Ureter (tissue), 1 donor: ENCODE data around the gene TMEM119. TPM values are rescaled to one million over a fixed set of nuclear protein-coding genes. Genes with fewer than 3 reads are reported as not detected.
"Not testable (repeated sequence)": the region's sequence is repeated elsewhere in the genome, so short reads cannot be mapped to it uniquely, and the experiment has no call there.

Source experiments
- DNase-seq: peaks from one replicate; pipeline ENCODE4 v3.0.0-alpha.2; 2020; ENCODE audit warnings: low spot score
- total RNA-seq: library from RNA; stranded (reverse); gene quantifications from one replicate; pipeline ENCODE4 v1.2.4, GENCODE V29; 2023
- donor health status: DM: yes; HTN: yes; CAD: no.

TMEM119 gene
- total RNA-seq, 1 donor from 2014 or later, result 15.9 TPM

DNA sequence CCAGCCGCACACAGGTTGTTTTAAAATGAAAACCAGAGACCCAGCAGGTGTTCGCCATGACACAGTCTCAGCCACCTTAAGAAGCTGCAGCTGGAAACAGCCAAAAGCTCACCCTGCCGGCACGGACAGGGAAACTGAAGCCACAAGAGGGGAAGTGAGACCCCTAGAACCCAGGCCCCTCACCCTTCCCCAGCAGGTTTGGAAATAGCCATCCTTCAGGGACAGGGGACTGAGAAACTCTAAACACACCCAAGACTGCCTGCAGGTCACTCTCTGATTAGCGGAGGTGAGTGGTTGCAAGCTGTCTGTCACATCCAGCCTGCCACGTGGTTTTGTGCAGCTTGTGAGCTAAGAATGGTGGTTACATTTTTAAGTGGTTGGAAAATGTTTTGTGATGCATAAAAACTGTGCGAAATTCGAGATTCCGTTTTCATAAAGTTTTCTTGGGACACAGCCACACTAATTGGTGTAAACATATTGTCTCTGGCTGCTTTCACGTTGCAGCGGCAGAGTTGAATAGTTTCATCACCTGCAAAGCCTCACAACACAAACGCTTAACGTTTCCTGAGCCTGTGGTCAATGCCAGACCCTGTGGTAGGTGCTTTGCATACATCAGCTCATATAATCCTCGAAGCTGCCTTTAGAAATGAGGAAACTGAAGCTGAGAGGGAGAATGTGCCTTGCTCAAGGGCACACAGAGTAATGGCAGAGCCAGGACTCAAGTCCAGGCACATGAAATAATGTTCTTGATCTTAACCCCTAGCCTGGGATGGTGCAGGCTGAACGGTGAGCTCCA lies 37.5 kb upstream of the TMEM119 start:
- DNase-seq, result no peak

DNA sequence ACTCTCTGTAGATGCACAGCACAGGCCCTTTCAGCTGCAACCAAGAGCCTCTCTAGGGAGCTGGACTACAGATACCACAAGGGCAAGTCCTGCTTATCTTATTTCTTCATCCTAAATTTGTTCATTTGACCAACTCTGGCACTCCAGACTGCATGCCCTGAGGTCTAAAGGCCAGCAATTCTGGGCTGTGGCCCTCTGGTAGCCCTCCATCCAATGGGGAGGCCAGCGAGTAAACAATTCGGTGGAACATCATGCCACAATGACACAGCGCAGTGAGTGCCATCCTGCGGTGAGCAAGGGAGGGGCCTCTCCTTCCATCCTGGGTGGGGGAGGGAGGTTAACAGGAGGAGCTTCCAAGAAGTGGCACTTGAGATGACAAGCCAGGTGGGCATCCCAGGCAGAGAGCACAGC lies 36.5 kb upstream of the TMEM119 start:
- no peak for DNase-seq

GRCh38 chr12:108633534-108634248 lies 35.8 kb upstream of the TMEM119 start, which contains the start of gene SELPLG:
Gene SELPLG, minus strand, starts transcription at chr12:108633894. Its CDS starts 9,587 bp downstream, at chr12:108624307.
- peak; percentile 67 for DNase-seq

GRCh38 chr12:108633081-108633533 lies 35.2 kb upstream of the TMEM119 start:
- no peak for DNase-seq

DNA sequence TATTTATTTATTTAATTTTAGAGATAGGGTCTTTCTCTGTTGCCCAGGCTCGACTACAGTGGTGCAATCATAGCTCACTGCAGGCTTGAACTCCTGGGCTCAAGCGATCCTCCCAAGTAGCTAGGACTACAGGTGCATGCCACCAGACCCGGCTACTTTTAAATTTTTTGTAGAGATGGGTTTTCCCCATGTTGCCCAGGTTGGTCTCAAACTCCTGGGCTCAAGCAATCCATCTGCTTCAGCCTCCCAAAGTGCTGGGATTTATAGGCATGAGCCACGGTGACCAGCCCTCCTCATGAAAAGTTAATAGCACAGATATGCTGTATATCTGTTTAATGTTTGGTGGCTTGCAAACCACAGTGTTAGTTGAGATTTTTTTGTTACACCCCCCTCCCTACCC lies 33.4 kb upstream of the TMEM119 start:
- DNase-seq, result not testable (repeated sequence)

DNA sequence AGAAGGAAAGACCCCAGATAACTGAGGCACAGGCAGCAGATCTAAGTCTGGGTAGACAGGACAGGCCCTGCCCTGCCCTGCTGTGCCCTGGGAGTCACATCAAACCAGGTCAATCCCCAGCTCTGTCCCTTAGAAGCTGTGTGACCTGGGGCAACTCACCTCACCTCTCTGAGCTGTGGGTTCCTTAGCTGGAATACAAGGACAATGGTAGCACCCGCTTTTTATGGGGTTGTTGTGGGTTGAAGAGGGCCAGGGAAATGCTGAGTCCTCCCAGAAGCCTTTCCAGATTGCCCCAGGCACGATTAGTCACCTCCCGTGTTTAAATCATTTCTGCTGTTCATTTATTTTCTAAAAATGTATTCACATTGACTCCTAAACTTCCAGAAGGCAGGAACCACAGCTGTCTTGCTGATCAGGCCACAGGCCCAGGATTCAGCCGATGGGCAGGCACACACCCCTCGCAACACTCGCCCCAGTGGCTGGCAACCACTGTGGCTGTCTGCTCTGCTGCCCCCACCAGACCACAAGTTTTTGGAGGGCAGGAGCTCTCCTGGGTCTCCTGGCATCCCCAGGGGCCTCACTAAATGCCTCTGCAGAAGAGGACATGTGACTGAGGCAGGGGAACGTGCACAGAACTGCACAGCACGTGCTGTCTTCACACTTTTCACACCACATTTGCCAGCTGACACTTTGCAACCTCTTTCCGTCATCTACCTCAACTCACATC lies 32.8 kb upstream of the TMEM119 start:
- DNase-seq, result no peak

DNA sequence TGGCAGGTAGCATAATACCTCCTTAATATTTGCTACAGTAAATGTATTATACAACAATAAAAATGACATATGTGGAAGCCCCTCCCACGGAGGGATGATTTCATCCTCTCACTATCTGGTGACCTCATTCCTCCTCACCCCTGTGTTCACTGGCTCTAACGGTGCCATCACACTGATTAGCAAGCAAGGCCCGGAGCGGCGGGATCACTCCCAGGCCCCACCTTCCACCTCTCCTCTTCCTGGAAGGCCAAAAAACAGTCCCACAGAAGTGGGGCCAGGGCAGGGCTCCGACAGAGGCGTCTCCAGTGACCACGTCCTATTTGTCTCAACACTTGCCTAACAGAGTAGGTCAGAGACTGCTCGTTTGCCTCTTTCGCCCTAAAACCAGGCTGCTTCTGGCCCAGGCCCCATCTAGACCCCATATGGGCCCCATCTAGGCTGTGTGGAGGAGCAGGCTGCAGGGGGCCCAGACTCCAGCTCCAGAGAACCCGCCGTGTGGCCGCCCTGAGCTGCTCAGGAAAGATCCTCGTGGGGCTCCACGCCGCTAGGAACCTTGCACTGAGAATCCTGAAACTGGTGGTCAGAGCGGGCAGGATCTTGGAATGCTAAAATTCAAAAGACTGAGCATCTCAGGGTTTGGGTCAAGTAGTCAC lies 32.1 kb upstream of the TMEM119 start:
- no peak for DNase-seq

- DNase-seq, result no peak
Measured at GRCh38 chr12:108629151-108629550, 31.3 kb upstream of the TMEM119 start.

DNA sequence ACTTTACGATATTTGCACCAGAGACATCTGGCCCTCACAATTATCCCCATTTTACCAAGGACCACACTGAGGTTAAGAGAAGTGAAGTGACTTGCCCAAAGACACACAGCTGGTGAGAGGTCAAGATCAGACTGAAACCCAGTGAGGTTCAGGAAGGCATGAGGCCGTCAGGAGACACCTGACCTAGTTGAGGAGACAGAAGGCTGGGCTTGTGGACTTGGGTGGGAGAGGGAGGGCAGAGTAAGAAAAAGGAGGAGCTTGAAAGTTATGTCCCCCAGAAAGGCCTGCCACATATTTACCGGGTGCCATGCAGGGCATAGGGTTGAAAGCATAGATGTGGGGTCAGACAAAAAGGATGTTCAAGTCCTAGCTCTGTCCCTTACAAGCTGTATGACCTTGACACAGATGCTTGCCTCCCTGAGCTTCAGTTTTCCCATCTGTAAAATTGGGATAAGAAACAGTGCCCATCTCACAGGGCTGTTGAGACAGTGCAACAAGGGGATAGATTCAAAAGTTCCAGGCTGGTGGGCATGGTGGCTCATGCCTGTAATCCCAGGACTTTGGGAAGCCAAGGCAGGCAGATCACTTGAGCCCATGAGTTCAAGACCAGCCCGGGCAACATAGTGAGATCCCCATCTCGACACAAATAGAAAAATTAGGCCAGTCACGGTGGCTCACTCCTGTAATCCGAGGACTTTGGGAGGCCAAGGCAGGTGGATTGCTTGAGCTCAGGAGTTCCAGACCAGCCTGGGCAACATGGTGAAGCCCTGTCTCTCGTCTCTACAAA lies 29.4 kb upstream of the TMEM119 start:
- DNase-seq, result no peak

DNA sequence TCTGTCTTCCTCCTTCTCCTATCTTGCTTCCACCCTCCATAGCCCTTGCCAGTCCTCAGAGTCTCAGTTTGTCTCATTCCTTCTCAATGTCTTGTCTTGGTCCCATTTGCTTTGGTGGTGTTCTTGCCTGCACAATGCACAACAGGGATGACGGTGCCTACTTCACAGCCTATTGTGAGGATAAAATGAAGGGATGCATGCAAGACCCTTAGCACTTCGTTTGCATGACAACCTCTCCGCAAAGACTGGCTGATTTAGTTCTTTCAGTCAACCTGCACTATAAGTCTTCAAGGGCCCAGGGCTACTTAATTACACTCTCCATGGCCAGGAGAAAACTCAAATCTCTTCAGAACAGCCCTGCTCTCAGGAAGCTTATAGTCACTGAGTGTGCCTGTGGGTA lies 27.3 kb upstream of the TMEM119 start:
- DNase-seq, result no peak

- DNase-seq, result no peak
Measured at GRCh38 chr12:108623577-108623976, 25.7 kb upstream of the TMEM119 start.

GRCh38 chr12:108622921-108623514 lies 25.1 kb upstream of the TMEM119 start:
- DNase-seq, result no peak

DNA sequence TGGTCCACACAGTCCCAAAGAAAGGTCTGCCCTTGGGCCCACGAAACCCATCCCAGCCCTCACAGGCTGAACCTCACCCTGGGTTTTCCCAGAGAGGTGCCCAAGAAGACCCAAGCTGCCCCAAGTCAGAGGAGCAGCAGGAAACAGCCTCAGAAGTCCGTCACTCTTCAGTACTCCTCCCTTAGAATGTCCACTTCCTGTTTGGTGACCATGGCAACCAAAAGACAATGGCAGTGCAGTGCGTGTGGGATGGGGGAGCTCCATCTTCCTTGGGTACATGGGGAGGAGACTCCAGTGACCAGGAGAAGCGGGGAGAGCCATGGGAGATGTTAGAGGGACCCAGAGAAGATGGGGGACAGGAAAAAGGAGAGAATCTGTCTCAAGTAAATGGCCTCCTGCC lies 24.5 kb upstream of the TMEM119 start:
- no peak for DNase-seq

GRCh38 chr12:108621161-108621560 lies 23.3 kb upstream of the TMEM119 start:
- no peak for DNase-seq

DNA sequence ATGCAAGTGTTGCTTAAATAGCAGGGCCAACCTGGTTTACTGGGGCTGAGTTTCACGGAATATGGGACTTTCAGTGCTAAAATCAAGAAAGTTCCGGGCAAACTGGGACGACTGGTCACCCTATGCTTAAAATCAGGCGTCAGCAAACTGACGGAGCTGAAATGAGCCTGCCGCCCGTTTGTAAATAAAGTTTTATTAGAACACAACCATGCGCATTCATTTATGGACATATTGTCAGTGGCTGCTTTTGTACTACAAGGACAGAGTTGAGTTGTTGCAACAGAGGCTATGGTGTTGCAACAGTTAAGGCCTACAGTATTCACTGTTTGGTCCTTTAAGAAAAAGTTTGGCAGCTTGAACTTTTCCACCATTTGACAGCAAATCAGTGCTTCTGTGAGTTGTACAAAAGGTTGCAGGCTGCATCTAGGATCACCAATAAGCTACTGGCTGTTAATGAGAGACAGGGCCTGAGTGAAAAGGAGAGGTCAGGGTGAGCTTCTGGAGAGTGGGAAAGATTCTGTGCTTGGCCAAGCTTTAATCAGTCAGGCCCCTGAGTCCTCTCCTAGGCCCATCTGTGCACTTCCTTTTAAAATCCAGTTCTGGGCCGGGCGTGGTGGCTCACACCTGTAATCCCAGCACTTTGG lies 22.5 kb upstream of the TMEM119 start:
- no peak for DNase-seq

GRCh38 chr12:108619369-108620160 lies 21.7 kb upstream of the TMEM119 start:
- no peak for DNase-seq

DNA sequence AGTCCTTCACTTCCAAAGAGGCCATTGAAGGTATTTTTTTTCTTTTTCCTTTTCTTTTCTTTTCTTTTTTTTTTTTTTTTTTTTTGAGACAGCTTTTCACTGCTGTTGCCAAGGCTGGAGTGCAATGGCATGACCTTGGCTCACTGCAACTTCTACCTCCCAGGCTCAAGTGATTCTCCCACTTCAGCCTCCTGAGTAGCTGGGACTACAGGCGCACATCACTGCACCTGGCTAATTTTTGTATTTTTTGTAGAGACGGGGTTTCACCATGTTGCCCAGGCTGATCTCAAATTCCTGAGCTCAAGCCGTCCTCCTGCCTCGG lies 21.0 kb upstream of the TMEM119 start:
- DNase-seq, result not testable (repeated sequence)

GRCh38 chr12:108618079-108618952 lies 20.4 kb upstream of the TMEM119 start:
- peak; percentile 73 for DNase-seq
